ENCODE results near the gene DGKB.

Gene DGKB

DNA sequence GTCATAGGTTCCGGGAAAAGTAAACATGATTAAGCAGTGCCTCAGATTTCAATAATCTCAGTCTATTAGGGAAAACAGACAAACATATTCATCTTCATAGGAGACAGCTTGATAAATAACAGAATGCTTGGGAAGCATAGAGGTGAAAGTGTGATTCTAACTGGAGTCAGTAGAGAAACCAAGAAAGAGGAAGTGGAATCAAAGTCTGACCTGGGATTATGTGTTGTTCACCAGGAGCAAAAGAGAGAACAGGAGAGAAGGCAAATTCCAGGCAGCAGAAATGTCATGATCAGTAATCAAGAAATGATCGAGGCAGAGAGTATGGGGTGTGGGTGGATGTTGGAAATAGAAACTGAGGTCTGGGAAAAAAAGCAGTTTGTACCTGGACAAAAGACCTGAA, 43.7 kb downstream of the DGKB start:
- no peak for DNase-seq

DNA sequence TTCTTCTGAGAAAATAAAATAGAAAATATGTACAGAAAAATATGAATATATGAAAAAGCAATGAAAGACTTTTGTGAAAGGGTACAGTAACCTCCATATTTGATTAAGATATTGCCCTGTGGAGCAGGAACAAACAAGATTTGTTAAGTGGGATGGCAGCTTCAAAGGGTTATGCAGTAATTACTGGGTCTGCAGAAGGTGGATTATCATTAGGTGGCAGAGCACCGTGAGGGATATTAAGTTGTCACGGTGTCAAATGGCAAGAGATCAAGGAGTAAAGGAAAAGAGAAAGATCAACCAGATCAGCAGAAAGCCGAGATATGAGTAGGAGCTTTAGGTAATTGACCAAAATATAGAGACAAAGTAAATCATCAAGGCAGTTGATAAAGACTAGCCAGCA, 44.1 kb downstream of the DGKB start:
- DNase-seq = peak; percentile 76

DNA sequence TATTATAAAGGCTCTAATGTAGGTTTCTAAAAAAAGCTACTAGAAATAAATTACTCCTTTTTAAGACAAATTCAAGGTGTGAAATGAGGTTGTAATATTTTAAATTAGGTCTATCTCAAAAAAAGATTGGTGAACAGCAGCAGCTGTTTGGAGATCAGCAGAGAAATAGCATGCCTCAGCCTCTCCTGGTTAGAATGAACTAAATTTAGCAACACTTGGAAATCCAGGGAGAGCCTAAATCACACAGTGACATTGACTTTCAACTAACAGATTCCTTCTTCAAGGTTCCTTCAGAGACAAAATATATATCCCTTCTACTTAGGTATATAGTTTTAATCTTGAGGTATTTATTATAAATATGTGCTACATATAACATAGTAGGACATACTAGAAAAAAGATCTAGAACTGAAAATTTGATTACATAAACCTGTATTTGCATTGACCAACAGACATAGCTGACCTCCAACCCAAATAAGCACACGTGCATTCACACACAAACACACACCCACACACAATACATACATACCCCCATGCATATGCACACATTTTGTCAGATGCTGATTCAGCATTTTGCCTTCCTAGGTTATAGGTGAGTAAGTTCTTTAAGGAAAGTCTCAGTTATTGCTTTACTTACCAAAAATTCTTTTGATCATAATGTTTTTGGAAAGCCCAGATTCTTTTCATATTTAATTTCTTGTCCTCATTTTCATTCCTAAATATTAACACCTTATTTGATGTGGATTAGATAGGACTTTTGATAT, 47.3 kb downstream of the DGKB start:
- no peak for DNase-seq

DNA sequence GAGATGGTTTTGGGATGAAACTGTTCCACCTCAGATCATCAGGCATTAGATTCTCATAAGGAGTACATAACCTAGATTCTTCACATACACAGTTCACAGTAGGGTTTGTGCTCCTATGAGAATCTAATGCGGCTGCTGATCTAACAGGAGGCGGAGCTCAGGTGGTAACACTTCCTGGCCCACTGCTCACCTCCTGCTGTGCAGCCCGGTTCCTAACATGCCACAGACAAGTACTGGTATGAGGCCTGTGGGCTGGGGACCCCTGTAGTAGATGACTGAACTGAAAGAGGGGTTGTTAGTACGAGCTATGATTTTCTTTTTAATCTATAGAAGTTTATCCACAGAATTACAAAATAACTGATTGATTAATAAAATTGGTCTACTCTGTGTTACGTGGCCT, 48.1 kb downstream of the DGKB start:
- DNase-seq = no peak

DNA sequence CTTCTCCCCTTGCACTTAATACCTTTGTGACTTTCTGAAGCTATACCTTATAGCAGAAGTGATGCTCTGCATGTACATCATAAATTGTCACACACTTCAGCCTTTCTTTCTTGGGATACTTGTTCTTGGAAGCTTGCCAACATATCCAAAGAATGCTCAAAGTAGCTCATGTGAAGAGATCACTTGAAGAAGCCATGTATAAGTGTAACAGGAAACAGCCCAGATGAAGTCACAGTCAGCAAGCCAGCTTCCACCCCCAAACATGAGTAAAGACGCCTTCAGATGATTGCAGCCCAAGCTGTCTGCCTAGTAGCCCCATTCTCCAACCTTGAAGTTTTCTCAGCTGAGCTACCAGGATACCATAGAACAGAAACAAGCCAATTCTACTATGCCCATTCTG, 50.9 kb downstream of the DGKB start:
- no peak for DNase-seq

DNA sequence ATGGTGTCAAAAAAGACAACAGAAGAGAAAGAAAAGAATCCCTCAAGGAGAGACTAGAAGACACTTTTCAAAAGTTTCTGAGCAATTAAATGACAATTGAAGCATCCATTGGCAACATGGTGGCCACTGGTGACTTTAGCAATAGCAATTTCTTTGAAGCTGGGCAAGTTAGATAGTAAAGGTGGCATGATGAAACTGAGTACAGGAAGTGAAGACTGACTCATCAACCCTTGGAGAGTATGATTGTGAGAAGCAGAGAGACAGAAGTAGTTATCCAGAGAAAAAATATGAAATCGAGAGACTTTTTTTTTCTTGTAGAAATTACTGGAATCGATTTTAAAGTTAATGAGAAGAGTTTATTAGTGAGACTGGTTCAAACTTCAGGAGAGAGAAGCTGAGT, 52.5 kb downstream of the DGKB start:
- no peak for DNase-seq

DNA sequence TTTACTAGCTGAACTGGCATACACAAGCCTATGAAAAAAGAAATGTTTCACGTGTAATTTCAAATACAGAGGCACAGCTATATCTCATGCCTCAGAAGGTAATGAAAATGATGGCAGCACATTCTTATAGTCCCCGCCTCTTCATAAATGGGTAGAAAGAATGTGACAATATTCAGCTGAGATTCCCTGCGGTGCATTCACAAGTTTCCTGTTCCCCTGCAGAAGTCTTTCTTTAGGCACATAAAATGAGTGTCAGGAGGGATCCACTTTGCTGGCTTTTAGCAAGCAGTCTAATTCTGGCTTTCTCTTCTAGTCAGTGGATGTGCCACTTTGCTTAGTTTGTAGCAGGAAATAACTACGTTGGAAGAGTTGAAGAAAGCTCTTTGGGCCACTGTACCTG, 56.1 kb downstream of the DGKB start:
- DNase-seq = no peak

DNA sequence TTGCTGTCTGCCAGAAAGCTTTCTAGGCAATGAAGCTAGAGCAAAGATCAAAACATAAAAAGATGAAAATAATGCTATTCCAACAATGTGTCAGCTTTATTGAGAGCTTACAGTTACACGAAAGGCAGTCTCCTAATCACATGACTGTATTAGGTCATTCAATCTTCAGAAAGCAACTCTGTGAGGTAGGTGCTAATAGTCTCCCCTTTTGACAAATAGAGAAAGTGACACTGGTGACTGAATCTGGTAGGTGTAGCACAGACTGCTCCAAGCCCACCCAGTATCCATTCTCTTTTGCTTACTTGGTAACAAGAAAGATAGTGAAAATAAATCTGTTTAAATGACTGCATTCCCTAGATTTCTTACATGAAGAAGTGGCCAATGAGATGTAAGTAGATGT, 58.8 kb downstream of the DGKB start:
- DNase-seq = no peak

DNA sequence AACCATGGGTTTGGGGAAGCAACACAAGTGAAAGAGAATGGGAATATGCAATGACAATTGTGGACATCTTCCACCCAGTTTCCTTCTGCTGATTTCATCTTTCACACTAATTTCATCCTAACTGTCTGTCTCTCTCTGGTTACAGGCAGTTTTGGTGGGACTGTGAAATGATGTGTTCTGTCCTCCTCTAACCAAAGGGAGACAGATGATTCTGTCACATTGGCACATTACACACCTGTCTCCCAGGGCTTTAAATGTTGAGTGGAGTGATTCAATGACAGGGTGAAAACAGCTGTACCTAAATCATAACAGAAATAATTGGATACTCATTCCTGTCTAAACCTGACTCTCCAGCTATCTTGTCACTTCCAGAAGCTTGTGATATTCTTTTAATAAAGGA, 60.0 kb downstream of the DGKB start:
- no peak for DNase-seq

DNA sequence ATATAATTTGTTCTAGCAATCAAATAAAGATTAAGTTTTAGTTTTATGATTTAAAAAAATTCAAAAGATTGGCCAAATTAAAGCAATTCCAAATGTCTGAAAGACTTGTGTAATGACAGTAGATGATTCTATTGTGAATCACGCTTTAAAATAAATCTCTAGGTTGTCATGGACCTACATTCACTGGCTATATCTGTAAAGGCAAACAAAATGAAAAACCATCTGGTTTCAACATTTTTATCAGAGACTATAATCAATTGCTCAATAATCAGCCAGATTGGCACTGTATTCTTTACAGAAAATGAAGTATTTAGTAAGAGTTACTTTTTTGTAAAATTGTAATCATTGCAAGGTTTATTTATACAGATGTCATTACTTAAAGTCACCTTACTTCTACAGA, 60.7 kb downstream of the DGKB start:
- DNase-seq = no peak

DNA sequence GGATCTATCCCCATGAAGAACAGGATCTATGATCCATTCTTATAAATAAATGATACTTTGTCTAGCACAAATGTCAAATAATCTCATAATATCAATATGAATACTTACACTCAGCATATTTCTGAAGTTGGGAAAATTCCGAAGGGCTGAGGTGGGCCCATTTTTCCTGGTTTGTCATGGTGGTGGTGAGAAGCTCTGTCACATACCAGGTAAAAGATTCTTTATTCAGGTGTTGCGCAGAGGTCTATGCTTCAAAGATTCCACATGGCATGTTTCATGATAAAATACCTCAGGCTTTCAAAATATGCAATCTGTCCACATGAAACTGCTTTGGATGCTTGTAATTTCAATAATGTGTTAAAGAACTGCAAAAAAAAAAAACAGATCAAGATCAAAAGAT, 61.5 kb downstream of the DGKB start:
- no peak for DNase-seq

DNA sequence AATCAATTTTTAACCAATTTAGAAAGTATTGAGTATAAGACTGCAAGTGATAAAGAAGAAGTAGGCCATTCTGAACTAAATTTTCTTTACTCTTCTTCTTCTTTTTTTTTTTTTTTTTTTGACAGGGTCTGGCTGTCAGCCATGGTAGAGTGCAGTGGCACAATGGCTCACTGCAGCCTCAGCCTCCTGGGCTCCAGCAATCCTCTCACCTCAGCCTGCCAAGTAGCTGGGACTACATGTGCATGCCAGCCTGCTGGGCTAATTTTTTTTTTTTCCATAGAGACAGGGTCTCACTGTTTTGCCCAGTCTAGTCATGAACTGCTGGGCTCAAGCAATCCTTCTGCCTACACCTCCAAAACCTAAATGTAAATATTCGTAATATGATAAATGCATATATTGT, 63.2 kb downstream of the DGKB start:
- no peak for DNase-seq

DNA sequence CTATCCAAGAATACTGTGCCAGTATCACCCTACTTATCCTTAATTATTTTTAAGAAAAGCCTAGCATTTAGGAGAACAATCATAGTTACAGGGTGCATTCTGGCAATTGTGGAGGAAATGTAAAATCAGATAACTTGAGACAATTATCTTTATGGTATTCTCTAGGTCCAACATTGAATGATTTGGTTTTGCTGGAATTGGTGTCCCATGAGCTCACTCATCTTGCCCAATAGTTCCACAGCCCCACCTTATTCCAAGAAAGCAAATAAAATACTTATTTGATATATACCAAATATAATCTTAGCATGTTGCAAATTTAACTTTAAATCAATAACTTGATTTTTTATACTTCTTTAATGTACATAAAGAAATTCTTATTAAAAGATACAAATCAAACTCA, 65.3 kb downstream of the DGKB start:
- no peak for DNase-seq

DNA sequence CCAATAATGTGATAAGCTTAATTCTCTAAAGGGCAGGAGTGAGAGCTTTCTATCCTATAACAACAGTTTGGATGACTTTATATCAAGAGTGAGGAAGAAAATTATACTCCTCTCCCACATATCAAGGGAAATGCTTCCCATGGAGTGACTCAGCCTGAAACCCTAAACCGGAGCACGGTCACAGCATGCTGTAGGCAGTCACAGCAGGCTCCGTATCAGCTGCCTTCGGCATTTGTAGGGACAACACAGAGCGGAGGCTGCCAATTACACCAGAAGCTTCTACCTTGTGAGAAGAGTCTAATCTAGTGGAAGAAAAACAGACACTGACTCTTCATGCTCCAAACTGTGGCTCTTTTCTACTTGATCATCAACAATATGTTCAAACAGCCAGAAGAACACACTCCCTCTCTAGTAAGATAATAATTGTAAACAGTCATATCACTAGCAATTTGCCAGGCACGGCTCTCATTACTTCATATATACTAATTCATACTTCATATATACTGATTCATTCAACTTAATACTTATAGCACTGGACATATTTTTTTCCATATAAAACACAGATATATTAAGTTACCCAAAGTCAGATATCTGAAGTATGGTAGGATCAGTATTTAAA, 65.9 kb downstream of the DGKB start:
- DNase-seq = peak; percentile 73

DNA sequence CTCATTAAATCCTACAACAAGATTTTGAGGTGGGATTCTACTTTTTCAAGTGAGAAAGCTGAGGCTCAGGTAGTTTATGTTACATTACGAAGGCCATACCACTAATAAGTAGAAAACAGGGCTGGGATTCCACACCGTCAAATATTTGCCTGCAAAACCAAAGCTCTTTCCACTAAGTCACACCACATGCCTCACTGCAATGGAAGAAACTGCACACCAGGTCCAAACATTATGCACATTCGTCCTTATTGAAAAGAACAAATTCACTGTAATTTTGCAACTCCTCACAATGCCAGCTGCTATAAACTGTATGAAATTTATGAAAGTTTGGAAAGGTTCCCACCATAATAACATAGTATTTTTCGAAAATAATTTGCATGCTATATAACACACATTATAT, 66.5 kb downstream of the DGKB start:
- peak; percentile 33 for DNase-seq

DNA sequence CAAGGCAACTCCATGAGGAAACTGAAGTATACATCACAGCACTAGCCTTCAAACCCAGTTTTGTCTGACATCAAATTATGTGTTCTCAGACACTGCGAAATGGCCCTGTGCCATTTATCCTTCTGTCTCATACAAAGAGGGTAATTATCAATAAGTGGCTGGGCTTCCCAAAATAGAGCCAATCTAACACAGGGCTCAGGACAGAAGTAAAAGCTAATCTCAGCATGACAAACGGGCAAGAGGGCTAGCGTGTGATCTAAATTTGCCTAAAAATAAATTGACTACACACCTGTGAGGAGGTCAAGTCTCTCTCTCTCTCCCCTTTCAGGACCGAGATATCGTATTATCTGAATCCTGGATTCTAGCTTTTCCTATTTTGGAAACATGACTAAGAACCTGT, 67.2 kb downstream of the DGKB start:
- peak; percentile 99 for DNase-seq

DNA sequence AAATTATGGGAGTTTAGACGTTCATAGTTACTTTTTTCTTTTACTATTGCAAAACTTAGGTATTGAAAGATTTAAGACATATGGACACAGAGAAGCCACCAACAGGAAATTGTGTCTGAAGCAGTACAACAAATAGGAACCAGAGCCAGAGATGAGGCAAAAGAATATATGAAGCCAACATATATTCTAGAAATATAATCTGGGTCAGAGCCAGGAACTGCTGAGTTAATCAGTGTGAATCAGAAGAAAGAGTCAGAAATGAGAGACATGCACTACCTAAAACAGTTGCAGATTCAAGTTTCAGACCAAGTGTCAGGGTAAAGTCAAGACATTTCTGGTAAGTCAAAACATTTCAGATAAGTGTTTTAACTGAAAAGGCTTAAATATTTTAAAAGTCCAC, 67.7 kb downstream of the DGKB start:
- DNase-seq = no peak

DNA sequence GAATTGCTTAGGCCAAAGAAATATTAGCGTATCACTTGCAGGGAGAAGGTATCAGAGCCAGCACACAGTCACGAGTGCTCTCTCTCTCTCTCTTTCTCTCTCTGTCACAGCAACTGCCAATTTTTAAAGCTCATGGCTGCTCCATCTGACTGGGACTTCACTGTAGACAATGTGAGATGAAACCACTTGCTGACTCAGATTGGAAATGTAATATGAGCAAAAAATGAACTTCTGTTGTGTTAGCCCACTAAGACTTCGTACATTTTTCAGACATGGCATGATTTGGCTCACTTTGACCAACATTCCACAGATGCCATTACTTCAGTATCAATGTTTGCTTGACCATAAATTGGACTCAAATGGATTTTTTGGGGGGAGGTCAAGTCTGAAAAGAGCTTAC, 68.1 kb downstream of the DGKB start:
- no peak for DNase-seq

DNA sequence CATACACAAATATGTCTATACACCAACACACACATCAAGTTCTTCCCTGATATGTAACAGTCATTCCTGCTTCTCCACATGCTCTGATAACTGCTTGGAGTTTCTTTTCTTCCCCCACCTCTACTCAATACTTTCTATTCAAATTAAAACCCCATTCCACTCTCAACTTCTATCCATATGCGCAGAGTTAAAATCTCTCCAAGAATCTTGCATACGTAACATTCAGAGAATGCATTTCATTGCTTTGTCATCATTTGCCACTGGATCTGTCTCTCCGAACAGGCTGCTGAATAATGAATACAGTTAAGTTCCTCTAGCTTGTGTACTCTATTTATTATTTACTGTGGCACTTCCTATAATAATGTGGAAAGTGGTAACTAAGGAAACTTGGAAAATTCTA, 68.8 kb downstream of the DGKB start:
- no peak for DNase-seq

DNA sequence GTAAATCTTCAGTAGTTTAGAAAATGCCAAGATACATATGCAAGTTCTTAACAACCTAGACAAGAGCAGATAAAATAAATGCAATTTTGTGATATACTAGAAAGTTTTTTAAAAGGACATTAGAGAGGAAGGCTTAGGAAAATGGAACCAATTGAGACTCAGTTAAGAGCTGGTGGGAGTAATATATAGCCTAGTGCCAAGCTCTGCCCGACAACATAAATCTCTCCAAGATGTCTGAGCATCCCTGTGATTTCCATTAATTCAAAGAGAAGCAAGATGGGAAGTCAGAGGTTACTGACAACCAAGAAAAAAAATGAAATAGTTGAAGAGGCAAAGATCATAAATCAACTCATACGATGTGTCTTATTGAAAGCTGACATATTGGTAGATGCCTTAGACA, 74.5 kb downstream of the DGKB start:
- no peak for DNase-seq

DNA sequence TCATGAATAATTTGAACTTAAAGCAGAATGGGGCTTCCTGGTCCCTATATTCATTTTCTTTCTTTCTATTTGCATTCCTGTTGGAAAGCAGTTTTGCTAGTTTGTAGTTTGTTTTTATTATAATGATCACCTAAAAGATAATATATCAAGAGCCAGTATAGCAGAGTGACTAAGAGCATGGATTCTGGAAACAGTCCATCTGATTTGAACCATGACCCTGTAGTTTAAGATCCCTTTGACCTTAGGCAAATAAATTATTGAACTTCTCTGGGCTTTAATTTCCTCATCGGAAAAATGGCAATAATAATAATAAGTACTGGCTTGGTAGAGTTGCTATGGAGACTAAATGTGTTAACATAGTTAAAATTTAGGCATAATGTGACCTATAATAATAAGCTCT, 76.1 kb downstream of the DGKB start:
- no peak for DNase-seq

DNA sequence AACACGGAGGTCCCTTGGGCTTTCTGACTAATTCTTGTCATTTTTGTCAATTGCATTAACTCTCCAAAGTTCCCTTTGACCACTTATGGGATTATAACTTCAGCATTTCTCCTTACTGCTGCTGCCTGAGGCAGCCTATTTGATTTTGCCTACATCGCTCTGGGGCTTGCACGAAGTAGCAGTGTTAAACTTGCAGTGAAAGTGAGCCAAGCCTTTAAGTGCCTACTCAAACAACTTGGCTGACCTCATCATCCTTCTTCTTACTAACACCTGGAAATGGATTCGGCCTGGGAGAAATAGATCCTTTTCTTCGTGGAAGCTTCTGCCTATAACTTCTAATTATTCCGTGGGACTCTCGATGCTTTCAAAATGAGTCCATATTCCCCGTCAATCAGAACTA, 76.6 kb downstream of the DGKB start:
- no peak for DNase-seq

DNA sequence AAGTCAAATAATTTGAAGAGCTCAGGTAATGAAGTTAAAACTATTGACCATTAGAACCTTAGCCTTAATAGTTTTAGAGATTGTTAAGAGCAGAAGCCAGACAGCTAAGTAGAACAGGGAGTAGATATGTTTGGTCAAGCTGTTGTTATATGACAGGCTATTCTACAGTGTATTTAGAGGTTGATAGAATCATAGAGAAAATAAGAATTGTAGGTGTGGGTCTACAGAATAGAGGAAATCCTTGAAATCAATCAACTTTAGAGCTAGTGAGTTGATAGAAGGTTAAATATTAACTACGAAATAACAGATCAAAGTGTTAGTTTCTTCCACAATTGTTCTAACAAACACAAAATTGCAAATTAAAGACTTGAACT, 80.1 kb downstream of the DGKB start:
- no peak for DNase-seq

DNA sequence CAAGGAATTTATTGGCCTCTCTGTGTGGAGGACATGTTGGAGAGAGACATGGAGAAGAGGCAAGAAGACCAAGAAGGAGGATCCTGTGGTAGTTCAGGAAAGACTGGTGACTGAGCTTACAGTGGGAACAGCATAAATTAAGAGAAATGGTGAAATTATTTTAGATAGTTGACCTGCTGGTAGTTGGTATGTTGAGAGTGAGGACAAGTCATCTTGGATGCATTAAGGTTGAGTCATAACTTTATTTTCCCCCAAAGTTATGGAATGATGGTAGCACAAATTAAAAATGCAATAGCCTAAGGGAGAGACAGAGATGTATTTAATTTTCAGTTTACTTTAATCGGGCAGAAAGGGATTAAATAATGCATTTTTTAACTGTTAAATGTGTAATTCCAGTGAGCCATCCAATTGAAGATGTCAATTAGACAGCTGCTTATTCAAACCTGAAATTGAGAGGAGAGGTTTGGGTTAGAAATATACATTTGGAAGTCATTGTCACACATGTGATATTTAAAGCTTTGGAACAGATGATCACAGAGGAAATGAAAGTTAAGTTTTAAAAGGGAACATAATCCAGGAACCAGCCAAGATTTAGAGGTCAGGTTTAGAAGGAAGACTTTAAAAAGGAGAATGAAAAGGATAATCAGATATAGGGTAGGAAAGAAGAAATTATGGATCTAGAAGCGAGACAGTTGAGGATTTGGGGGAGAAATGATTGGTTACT, 80.6 kb downstream of the DGKB start:
- DNase-seq = no peak

DNA sequence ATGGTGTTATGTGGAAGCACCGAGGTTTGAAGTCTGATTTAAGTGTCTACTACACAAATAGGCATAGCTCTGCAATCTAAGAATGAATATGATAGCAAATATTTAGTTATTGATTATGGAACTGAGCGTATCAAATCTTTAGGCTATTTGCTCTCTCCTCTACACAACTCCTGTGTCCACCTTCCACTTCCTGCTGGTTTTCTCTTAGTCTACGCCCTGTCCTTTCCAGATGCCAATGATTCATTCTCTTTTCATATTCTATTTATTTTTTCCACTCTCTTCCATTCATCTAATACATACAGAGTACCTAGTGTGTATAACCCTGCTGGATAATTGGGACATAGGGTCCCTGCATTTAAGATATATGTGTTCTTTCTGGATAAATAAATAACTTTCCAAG, 83.7 kb downstream of the DGKB start:
- DNase-seq = no peak

Measured in NCI-H1417 treated with DMSO at 0.1 percent for 48 hours (cell line).